Stomach (tissue), 9 donors: Measurements from ENCODE around the gene PPBP. TPM values are rescaled to one million over a fixed set of nuclear protein-coding genes. Genes with fewer than 3 reads are reported as not detected.

ENCODE experiments used
- DNase-seq, 2 donors: peaks; one replicate each; pipeline versions ENCODE4 v3.0.0 to v3.0.0-alpha.2; 2013 to 2019
- H3K27ac ChIP-seq, 5 donors: fragments of 200-600 bp in 4 of 5; sonication (generic) in 4 of 5; one replicate each; pipeline ENCODE4 v1.5.1; 2013 to 2019; ENCODE audit warnings: mild to moderate bottlenecking in 1 of 5, moderate library complexity in 1 of 5
- H3K27me3 ChIP-seq, 3 donors: fragments of 200-600 bp; sonication (generic); one replicate each; pipeline ENCODE4 v1.5.1; 2017 to 2019; ENCODE audit warnings: mixed run types in 1 of 3
- H3K36me3 ChIP-seq, 4 donors: fragments of 200-600 bp; sonication (generic); 1 replicate in 3 of 4; 2 replicates in 1 of 4; pipeline ENCODE4 v1.5.1; 2016 to 2019
- H3K4me1 ChIP-seq, 4 donors: fragments of 200-600 bp; sonication (generic); one replicate each; pipeline ENCODE4 v1.5.1; 2016 to 2019
- H3K4me3 ChIP-seq, 4 donors: fragments of 200-600 bp; sonication (generic) in 3 of 4; one replicate each; pipeline ENCODE4 v1.5.1; 2016 to 2019; ENCODE audit warnings: mild to moderate bottlenecking in 1 of 4
- H3K9me3 ChIP-seq, 4 donors: fragments of 200-600 bp; sonication (generic); one replicate each; pipeline ENCODE4 v1.5.1; 2016 to 2019
- CTCF ChIP-seq, 7 experiments: fragments of 450-650 bp in 4 of 7; fragments of 200-600 bp in 3 of 7; sonication (generic) in 3 of 7; IDR thresholded peaks; one replicate each; pipeline ENCODE4 v1.5.1; 2016 to 2019; ENCODE audit warnings: antibody characterized with exemption in 7 of 7, control low read depth in 2 of 7, mild to moderate bottlenecking in 1 of 7
- EP300 ChIP-seq: sonication (generic); formaldehyde crosslinking; IDR thresholded peaks from one replicate; pipeline ENCODE4 v1.6.1; 2017; ENCODE audit warnings: antibody characterized with exemption
- POLR2A ChIP-seq, 4 donors: fragments of 450-650 bp; IDR thresholded peaks; one replicate each; pipeline ENCODE4 v1.6.1; 2016; ENCODE audit warnings: antibody characterized with exemption in 4 of 4, control low read depth in 2 of 4, mild to moderate bottlenecking in 1 of 4, moderate library complexity in 1 of 4
- POLR2AphosphoS5 ChIP-seq, 3 donors: sonication (generic); formaldehyde crosslinking; IDR thresholded peaks; one replicate each; pipeline ENCODE4 v1.6.1; 2016; ENCODE audit warnings: antibody characterized with exemption in 3 of 3
- WGBS, 5 donors: extraction: QIAGEN DNeasy Blood & Tissue Kit in 3 of 5; methylation state at CpG; one replicate each; pipeline versions ENCODE4 v1.1.5 to v1.1.7; 2013 to 2018; 5-methylcytosine and 5-hydroxymethylcytosine counted together
- intact Hi-C: fragments of 100-400 bp; cut with DNase I; formaldehyde crosslinking; loops from one replicate; pipeline ENCODE4 v1.15.1; 2023; ENCODE audit warnings: low total_unique reads
- polyA plus RNA-seq, 3 donors: library from polyadenylated mRNA; stranded (reverse); fragments of 200-250 nt; gene quantifications; one replicate each; pipeline ENCODE4 v1.2.3, GENCODE V29; 2013
- total RNA-seq, 5 donors: library from RNA; depleted of rRNA; stranded (reverse); fragments of >200 nt; gene quantifications; one replicate each; pipeline versions ENCODE4 v1.1.0 to v1.2.3, GENCODE V29; 2014 to 2016
- donor health status: healthy with polysubstance abuse.
- donor health status: Bipolar disorder and iron deficiency.
- donor health status: healthy.

The PPBP gene
- total and polyA plus RNA-seq, 8 donors: 2.4 to 6.6 TPM; not detected in 6

DNA sequence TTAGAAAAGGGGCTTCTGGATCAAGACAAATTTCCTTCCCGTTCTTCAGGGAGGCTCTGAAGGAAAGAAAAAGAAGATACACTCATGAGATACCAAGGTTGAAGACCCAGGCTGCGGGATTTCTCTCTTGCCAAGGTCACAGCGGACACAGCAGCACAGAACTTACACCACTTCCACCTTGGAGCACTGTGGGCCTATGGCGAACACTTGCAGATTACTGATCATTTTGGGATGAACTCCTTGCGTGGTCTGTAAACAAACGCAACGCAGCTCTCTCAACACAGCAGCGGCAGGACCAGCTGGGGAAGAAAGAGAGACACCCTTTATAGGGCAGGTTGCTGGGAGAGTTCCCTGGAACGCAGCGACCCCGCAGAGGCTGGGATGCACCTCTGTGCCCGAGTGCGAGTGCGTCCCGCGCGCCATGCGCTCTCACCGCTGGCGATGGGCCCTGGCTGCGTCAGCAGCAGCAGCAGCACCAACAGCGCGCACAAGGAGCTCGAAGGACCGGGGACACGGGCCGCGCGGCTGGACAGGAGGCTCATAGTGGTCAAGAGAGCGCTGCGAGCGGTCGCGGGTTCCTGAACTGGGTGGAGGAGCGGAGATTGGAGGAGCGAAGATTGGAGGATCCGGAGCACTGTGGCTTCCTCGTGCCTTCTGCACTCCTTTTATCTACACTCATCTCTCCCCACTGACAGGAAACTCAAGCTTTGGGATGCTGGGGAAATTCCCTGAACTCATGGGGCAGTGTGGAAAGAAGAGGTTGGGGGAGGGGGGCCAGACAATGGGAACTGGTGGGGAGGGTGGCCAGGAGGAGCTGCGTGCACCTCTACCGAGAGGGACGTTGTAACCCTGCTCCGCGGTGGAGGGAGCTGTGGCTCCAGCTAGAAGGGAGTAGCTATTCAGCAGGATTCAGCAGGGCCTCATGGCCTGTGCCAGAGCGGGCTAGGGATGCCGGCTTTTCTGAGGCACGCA, 10.3 kb upstream of the PPBP start, which contains the start of gene CXCL5:
Gene CXCL5 (minus strand): TSS at position 638 of the 972 bp plus-strand sequence. CDS start 96 bp downstream, at position 542.
- DNase-seq: peak; percentile 44 to 77
- H3K27ac ChIP-seq: no peak within 1 kb of the TSS
- peaks cover 0 to 17% (median 4%) of the 10 kb centered on the region in 3 donors for H3K27me3 ChIP-seq
- intact Hi-C loops: no loop called here
- H3K9me3 ChIP-seq: no peaks in the 10 kb centered on the region
- 18 to 31% (median 27%) methylated on average over 44 to 46 of the region's 46 CpGs for WGBS, 5 donors
- TF ChIP-seq POLR2A (IDR thresholded peaks at IDR 0.05) (no peak), CTCF (IDR thresholded peaks at IDR 0.05) (no peak), EP300 (no peak), POLR2AphosphoS5 (IDR thresholded peaks at IDR 0.05) (no peak)
- H3K4me3 ChIP-seq: peak within 1 kb of the TSS; percentile 22 to 40 (median 36)
- H3K4me1 ChIP-seq: peaks cover 0 to 12% (median 8%) of the 10 kb centered on the region in 4 donors
- H3K36me3 ChIP-seq: no peaks in the 10 kb centered on the region

GRCh38 chr4:73992050-73992449, 4.1 kb upstream of the PPBP start:
- no peak for DNase-seq
- intact Hi-C loops: no loop called here

GRCh38 chr4:73991742-73992000, 3.7 kb upstream of the PPBP start:
- WGBS, 5 donors: 86 to 98% (median 95%) methylated on average over 1 of the region's 1 CpG

More at GRCh38 chr4:73992050-73992449, 4.1 kb upstream of the PPBP start:
- Histone ChIP-seq H3K27me3 (no peaks in the 10 kb centered on the region), H3K27ac (no peak overlapping the region), H3K4me3 (no peak overlapping the region), H3K36me3 (no peaks in the 10 kb centered on the region), H3K9me3 (no peaks in the 10 kb centered on the region), H3K4me1 (peaks cover 0 to 15% (median 0%) of the 10 kb centered on the region in 4 donors)
- WGBS, 5 donors: 0 to 45% (median 0%) methylated on average over 1 of the region's 1 CpG
- TF ChIP-seq POLR2AphosphoS5 (IDR thresholded peaks at IDR 0.05) (no peak), EP300 (no peak), CTCF (IDR thresholded peaks at IDR 0.05) (no peak), POLR2A (IDR thresholded peaks at IDR 0.05) (no peak)

More at GRCh38 chr4:73991742-73992000, 3.7 kb upstream of the PPBP start:
- no peak for DNase-seq
- intact Hi-C loops: no loop called here
- TF ChIP-seq POLR2AphosphoS5 (IDR thresholded peaks at IDR 0.05): no peak
- TF ChIP-seq EP300: no peak
- TF ChIP-seq CTCF (IDR thresholded peaks at IDR 0.05): no peak
- TF ChIP-seq POLR2A (IDR thresholded peaks at IDR 0.05): no peak
- peaks cover 0 to 15% (median 0%) of the 10 kb centered on the region in 4 donors for H3K4me1 ChIP-seq
- no peaks in the 10 kb centered on the region for H3K36me3 ChIP-seq
- H3K9me3 ChIP-seq: no peaks in the 10 kb centered on the region
- no peaks in the 10 kb centered on the region for H3K27me3 ChIP-seq
- no peak overlapping the region for H3K27ac ChIP-seq
- no peak overlapping the region for H3K4me3 ChIP-seq
